Endodermal cell (in vitro differentiated cells): ENCODE data around the gene DHRS4. TPM values are rescaled to one million over a fixed set of nuclear protein-coding genes. Genes with fewer than 3 reads are reported as not detected.
"Not testable (repeated sequence)": the region's sequence is repeated elsewhere in the genome, so short reads cannot be mapped to it uniquely, and the experiment has no call there.

Experiments
- DNase-seq: peaks from one replicate; pipeline ENCODE4 v3.0.0-alpha.2; 2017
- H3K27ac ChIP-seq: 2 replicates; pipeline ENCODE4 v1.5.1; 2013; ENCODE audit warnings: mild to moderate bottlenecking, low read depth, low read length, moderate library complexity
- H3K27me3 ChIP-seq: 2 replicates; pipeline ENCODE4 v1.6.1; 2013; ENCODE audit warnings: mild to moderate bottlenecking, low read length, moderate library complexity; ENCODE audit not compliant: insufficient read depth, control insufficient read depth, poor library complexity, severe bottlenecking
- H3K36me3 ChIP-seq: 2 replicates; pipeline ENCODE4 v1.7.0; 2013; ENCODE audit warnings: mild to moderate bottlenecking, low read length, moderate library complexity; ENCODE audit not compliant: control insufficient read depth, insufficient read depth
- H3K4me1 ChIP-seq: one replicate; pipeline ENCODE4 v1.7.0; 2013; ENCODE audit warnings: low read length; ENCODE audit not compliant: control insufficient read depth, insufficient read depth
- H3K4me3 ChIP-seq: 2 replicates; pipeline ENCODE4 v1.5.1; 2013; ENCODE audit warnings: mild to moderate bottlenecking, low read length, moderate library complexity
- H3K9ac ChIP-seq: 2 replicates; pipeline ENCODE4 v1.6.1; 2013; ENCODE audit warnings: mild to moderate bottlenecking, low read length, moderate library complexity; ENCODE audit not compliant: poor library complexity, severe bottlenecking; ENCODE audit errors: extremely low read depth
- H3K9me3 ChIP-seq: 2 replicates; pipeline ENCODE4 v1.6.1; 2013; ENCODE audit warnings: mild to moderate bottlenecking, low read length, moderate library complexity; ENCODE audit not compliant: control insufficient read depth
- H3K27ac Mint-ChIP-seq: 2 replicates; pipeline ENCODE4 v1.8.0; 2020; ENCODE audit warnings: mixed read lengths
- H3K27me3 Mint-ChIP-seq: 2 replicates; pipeline ENCODE4 v1.8.0; 2021; ENCODE audit warnings: mild to moderate bottlenecking, mixed read lengths; ENCODE audit not compliant: insufficient read depth
- H3K36me3 Mint-ChIP-seq: 2 replicates; pipeline ENCODE4 v1.8.0; 2020; ENCODE audit warnings: low read depth, mixed read lengths
- H3K4me1 Mint-ChIP-seq: 2 replicates; pipeline ENCODE4 v1.8.0; 2020; ENCODE audit warnings: mixed read lengths
- H3K4me3 Mint-ChIP-seq: 2 replicates; pipeline ENCODE4 v1.8.0; 2020; ENCODE audit warnings: mild to moderate bottlenecking, moderate library complexity, mixed read lengths
- H3K9me3 Mint-ChIP-seq: 2 replicates; pipeline ENCODE4 v1.8.0; 2020; ENCODE audit warnings: mild to moderate bottlenecking, mixed read lengths
- CTCF ChIP-seq: fragments of 200-600 bp; sonication (generic); conservative IDR thresholded peaks from 2 replicates; pipeline ENCODE4 v1.5.0; 2021; ENCODE audit warnings: antibody characterized with exemption, mild to moderate bottlenecking
- WGBS, 2 experiments: methylation state at CpG; one replicate each; pipeline versions ENCODE4 v1.1.5 to v1.1.7; 2013; ENCODE audit warnings: missing lambda C conversion rate in 2 of 2, mixed read lengths in 1 of 2; ENCODE audit not compliant: insufficient coverage in 1 of 2, insufficient read length in 1 of 2; 5-methylcytosine and 5-hydroxymethylcytosine counted together
- total RNA-seq, 2 donors: library from RNA; stranded (reverse); fragmentation: NEBNext Ultra II Directional in 1 of 2; extraction: Animal tissue kit (Norgen Biotek cat#: 25700) in 1 of 2; gene quantifications; 2 replicates in 1 of 2; 3 replicates in 1 of 2; pipeline ENCODE4 v1.2.1, GENCODE V29; 2021

Gene DHRS4
- total RNA-seq, 2 donors from 2014 or later = 18.3 to 20.9 TPM

- not testable (repeated sequence) for H3K27ac Mint-ChIP-seq, H3K4me3 Mint-ChIP-seq, H3K4me1 ChIP-seq, H3K4me1 Mint-ChIP-seq, H3K9me3 ChIP-seq, H3K9ac ChIP-seq, H3K36me3 ChIP-seq, H3K36me3 Mint-ChIP-seq, H3K27me3 ChIP-seq, H3K27ac ChIP-seq, DNase-seq, H3K4me3 ChIP-seq
- WGBS, 2 experiments = 45% methylated on average over 1 of the region's 2 CpGs; no CpG with 5 or more reads in 1 of the 2 experiments
- peaks cover 21% of the 10 kb centered on the region for H3K9me3 Mint-ChIP-seq
- H3K27me3 Mint-ChIP-seq = peaks cover 36% of the 10 kb centered on the region
- TF ChIP-seq CTCF = peak; percentile 25
Measured at GRCh38 chr14:23977208-23977607, 23.6 kb downstream of the DHRS4 start.

GRCh38 chr14:23981951-23982813 lies 28.6 kb downstream of the DHRS4 start:
- not testable (repeated sequence) for H3K9me3 Mint-ChIP-seq, H3K9me3 ChIP-seq, H3K36me3 ChIP-seq, H3K9ac ChIP-seq, H3K4me3 Mint-ChIP-seq, H3K4me1 ChIP-seq, H3K4me3 ChIP-seq, H3K36me3 Mint-ChIP-seq, H3K4me1 Mint-ChIP-seq, H3K27ac ChIP-seq, H3K27ac Mint-ChIP-seq, DNase-seq, H3K27me3 ChIP-seq
- 72 to 88% methylated on average over 2 to 10 of the region's 10 CpGs for WGBS, 2 experiments
- H3K27me3 Mint-ChIP-seq = peaks cover 16% of the 10 kb centered on the region

- no peak for DNase-seq
- Mint-ChIP-seq H3K27ac (no peak overlapping the region), H3K4me1 (peaks cover 6% of the 10 kb centered on the region), H3K36me3 (no peaks in the 10 kb centered on the region), H3K27me3 (peaks cover 16% of the 10 kb centered on the region), H3K4me3 (no peak overlapping the region), H3K9me3 (no peaks in the 10 kb centered on the region)
- no peak overlapping the region for H3K9ac ChIP-seq
- no peaks in the 10 kb centered on the region for H3K36me3 ChIP-seq
- WGBS, 2 experiments = 87 to 97% methylated on average over 4 of the region's 4 CpGs
- H3K4me1 ChIP-seq = no peaks in the 10 kb centered on the region
- TF ChIP-seq CTCF = no peak
- no peaks in the 10 kb centered on the region for H3K27me3 ChIP-seq
- no peak overlapping the region for H3K27ac ChIP-seq
- no peaks in the 10 kb centered on the region for H3K9me3 ChIP-seq
- H3K4me3 ChIP-seq = no peak overlapping the region
Measured at GRCh38 chr14:23984891-23985602, 31.5 kb downstream of the DHRS4 start.
